Pulmonary artery endothelial cell (primary cell): Measurements from ENCODE around the gene GNAQ. TPM values are rescaled to one million over a fixed set of nuclear protein-coding genes. Genes with fewer than 3 reads are reported as not detected.
A peak's percentile ranks its signal among the peaks of the same experiment; 100 is the strongest.

Source experiments
- DNase-seq: peaks from one replicate; pipeline ENCODE4 v3.0.0-alpha.2; 2011; ENCODE audit warnings: low read depth, low spot score
- total RNA-seq: library from RNA; depleted of rRNA; stranded (reverse); fragments of >200 nt; gene quantifications from 2 replicates; pipeline ENCODE4 v1.2.3, GENCODE V29; 2014

Gene GNAQ
- total RNA-seq, 1 donor from 2014 or later, result 37.2 TPM

GRCh38 chr9:77975036-77975435, 56.6 kb downstream of the GNAQ start:
- DNase-seq, result no peak

GRCh38 chr9:77974434-77974833, 57.2 kb downstream of the GNAQ start:
- no peak for DNase-seq

GRCh38 chr9:77969083-77969482, 62.5 kb downstream of the GNAQ start:
- DNase-seq, result no peak

- DNase-seq, result no peak
Observed at GRCh38 chr9:77968506-77968905, 63.1 kb downstream of the GNAQ start.

- no peak for DNase-seq
Observed at GRCh38 chr9:77966718-77967117, 64.9 kb downstream of the GNAQ start.

- DNase-seq, result no peak
Observed at GRCh38 chr9:77965445-77966123, 66.0 kb downstream of the GNAQ start.

GRCh38 chr9:77964258-77964657, 67.4 kb downstream of the GNAQ start:
- DNase-seq, result no peak

GRCh38 chr9:77961541-77961940, 70.1 kb downstream of the GNAQ start:
- peak; percentile 13 for DNase-seq

- no peak for DNase-seq
Observed at GRCh38 chr9:77960356-77961153, 71.1 kb downstream of the GNAQ start.

- no peak for DNase-seq
Observed at GRCh38 chr9:77959803-77960202, 71.8 kb downstream of the GNAQ start.

GRCh38 chr9:77957652-77958051, 74.0 kb downstream of the GNAQ start:
- no peak for DNase-seq

GRCh38 chr9:77956555-77956954, 75.1 kb downstream of the GNAQ start:
- no peak for DNase-seq

GRCh38 chr9:77954666-77955015, 77.0 kb downstream of the GNAQ start:
- DNase-seq, result no peak

- no peak for DNase-seq
Observed at GRCh38 chr9:77954013-77954665, 77.5 kb downstream of the GNAQ start.

- no peak for DNase-seq
Observed at GRCh38 chr9:77953590-77953989, 78.0 kb downstream of the GNAQ start.

- DNase-seq, result no peak
Observed at GRCh38 chr9:77952635-77953328, 78.8 kb downstream of the GNAQ start.

GRCh38 chr9:77951369-77951768, 80.2 kb downstream of the GNAQ start:
- DNase-seq, result no peak

GRCh38 chr9:77949751-77950436, 81.7 kb downstream of the GNAQ start:
- no peak for DNase-seq

- DNase-seq, result no peak
Observed at GRCh38 chr9:77947651-77948050, 84.0 kb downstream of the GNAQ start.

- no peak for DNase-seq
Observed at GRCh38 chr9:77946969-77947620, 84.5 kb downstream of the GNAQ start.

- DNase-seq, result no peak
Observed at GRCh38 chr9:77946296-77946695, 85.3 kb downstream of the GNAQ start.
